Calu3 (cell line): ENCODE measurements around the gene ABHD14A. TPM values are rescaled to one million over a fixed set of nuclear protein-coding genes. Genes with fewer than 3 reads are reported as not detected.
A peak's percentile ranks its signal among the peaks of the same experiment; 100 is the strongest.

Source experiments
- BruUV-seq: library from RNA; stranded (reverse); fragments of 400-500 nt; replicated peaks from 2 replicates; lab custom pipeline; 2021; lab: Mats Ljungman, UMichigan
- CTCF ChIA-PET: fragments of 300-600 bp; sonication (Branson Sonifier 250); formaldehyde crosslinking; loops from one replicate; lab custom pipeline; 2022; ENCODE audit warnings: antibody characterized with exemption; lab: Charles Lee
- DNase-seq: peaks from one replicate; pipeline ENCODE4 v3.0.0; 2022
- H3K27ac Mint-ChIP-seq: one replicate; pipeline ENCODE4 v1.8.0; 2022; ENCODE audit warnings: mixed read lengths; ENCODE audit not compliant: unreplicated experiment
- H3K27me3 Mint-ChIP-seq: one replicate; pipeline ENCODE4 v1.8.0; 2022; ENCODE audit warnings: mixed read lengths; ENCODE audit not compliant: unreplicated experiment
- H3K36me3 Mint-ChIP-seq: one replicate; pipeline ENCODE4 v1.8.0; 2022; ENCODE audit warnings: mild to moderate bottlenecking, moderate library complexity, mixed read lengths; ENCODE audit not compliant: insufficient read depth, unreplicated experiment
- H3K4me1 Mint-ChIP-seq: one replicate; pipeline ENCODE4 v1.8.0; 2022; ENCODE audit warnings: mild to moderate bottlenecking, low read depth, mixed read lengths; ENCODE audit not compliant: unreplicated experiment
- H3K4me3 Mint-ChIP-seq: one replicate; pipeline ENCODE4 v1.8.0; 2022; ENCODE audit warnings: mild to moderate bottlenecking, low read depth, moderate library complexity, mixed read lengths; ENCODE audit not compliant: unreplicated experiment
- H3K9me3 Mint-ChIP-seq: one replicate; pipeline ENCODE4 v1.8.0; 2022; ENCODE audit warnings: low read depth, mixed read lengths; ENCODE audit not compliant: unreplicated experiment
- CTCF ChIP-seq: fragments of 200-600 bp; IDR thresholded peaks from one replicate; pipeline ENCODE4 v1.8.0; 2022; ENCODE audit warnings: antibody characterized with exemption; ENCODE audit not compliant: unreplicated experiment
- intact Hi-C: fragments of 100-400 bp; cut with micrococcal nuclease; formaldehyde crosslinking; loops from one replicate; pipeline ENCODE4 v1.10.0; 2022; ENCODE audit not compliant: unreplicated experiment
- total RNA-seq: library from RNA; stranded (reverse); gene quantifications from 2 replicates; pipeline ENCODE4 v1.2.3, GENCODE V29; 2022

ABHD14A gene
- total RNA-seq, 1 experiment from 2014 or later = 6.6 TPM

GRCh38 chr3:51954105-51954504 is 20.8 kb upstream of the ABHD14A start:
- H3K36me3 Mint-ChIP-seq = no peaks in the 10 kb centered on the region
- no TSS peak for BruUV-seq
- CTCF ChIA-PET = no interaction called here
- no peak for DNase-seq
- no peaks in the 10 kb centered on the region for H3K9me3 Mint-ChIP-seq
- H3K4me1 Mint-ChIP-seq = no peaks in the 10 kb centered on the region
- no peak overlapping the region for H3K27ac Mint-ChIP-seq
- peaks cover 47% of the 10 kb centered on the region for H3K27me3 Mint-ChIP-seq
- intact Hi-C loops = no loop called here
- no peak for TF ChIP-seq CTCF
- no peak overlapping the region for H3K4me3 Mint-ChIP-seq

- Mint-ChIP-seq H3K27me3 (peaks cover 47% of the 10 kb centered on the region), H3K36me3 (no peaks in the 10 kb centered on the region), H3K27ac (no peak overlapping the region), H3K4me1 (no peaks in the 10 kb centered on the region), H3K4me3 (no peak overlapping the region), H3K9me3 (no peaks in the 10 kb centered on the region)
- no TSS peak for BruUV-seq
- no peak for DNase-seq
- CTCF ChIA-PET = no interaction called here
- TF ChIP-seq CTCF = no peak
- intact Hi-C loops = no loop called here
Measured at GRCh38 chr3:51954713-51955112, 20.2 kb upstream of the ABHD14A start.

- Mint-ChIP-seq H3K27me3 (peaks cover 47% of the 10 kb centered on the region), H3K4me1 (no peaks in the 10 kb centered on the region), H3K36me3 (no peaks in the 10 kb centered on the region), H3K4me3 (peak within 1 kb of the TSS; percentile 55), H3K9me3 (no peaks in the 10 kb centered on the region), H3K27ac (no peak within 1 kb of the TSS)
- CTCF ChIA-PET = no interaction called here
- intact Hi-C loops = no loop called here
- no TSS peak for BruUV-seq
- no peak for DNase-seq
- TF ChIP-seq CTCF = no peak
Measured at GRCh38 chr3:51955175-51955892, 19.5 kb upstream of the ABHD14A start, which contains the start of gene GPR62. Gene GPR62, plus strand, starts transcription at chr3:51955381. Its CDS starts 272 bp downstream, at chr3:51955653.

GRCh38 chr3:51955893-51956770 is 18.7 kb upstream of the ABHD14A start:
- no peaks in the 10 kb centered on the region for H3K9me3 Mint-ChIP-seq
- CTCF ChIA-PET = no interaction called here

More at GRCh38 chr3:51955893-51956770, 18.7 kb upstream of the ABHD14A start:
- BruUV-seq = no TSS peak
- Mint-ChIP-seq H3K27ac (no peak overlapping the region), H3K4me3 (peak overlapping the region; percentile 55), H3K4me1 (no peaks in the 10 kb centered on the region), H3K36me3 (no peaks in the 10 kb centered on the region), H3K27me3 (peaks cover 42% of the 10 kb centered on the region)
- DNase-seq = peak; percentile 58
- intact Hi-C loops = no loop called here
- peak; percentile 31 for TF ChIP-seq CTCF
